Muscle of leg (tissue), 11 donors: ENCODE results near the gene ZNF827. TPM values are rescaled to one million over a fixed set of nuclear protein-coding genes. Genes with fewer than 3 reads are reported as not detected.

Experiments
- DNase-seq: peaks from one replicate; pipeline ENCODE4 v3.0.0; 2013
- H3K27ac ChIP-seq: one replicate; pipeline ENCODE4 v1.5.1; 2013; ENCODE audit warnings: mild to moderate bottlenecking, low read length, control low read depth
- H3K27me3 ChIP-seq: one replicate; pipeline ENCODE4 v1.6.1; 2013; ENCODE audit warnings: low read length; ENCODE audit not compliant: control insufficient read depth, insufficient read depth
- H3K36me3 ChIP-seq: one replicate; pipeline ENCODE4 v1.6.1; 2013; ENCODE audit warnings: low read length; ENCODE audit not compliant: control insufficient read depth, insufficient read depth
- H3K4me1 ChIP-seq: one replicate; pipeline ENCODE4 v1.6.1; 2013; ENCODE audit warnings: low read length; ENCODE audit not compliant: control insufficient read depth, insufficient read depth
- H3K4me3 ChIP-seq: one replicate; pipeline ENCODE4 v1.5.1; 2013; ENCODE audit warnings: low read length, control low read depth
- H3K9me3 ChIP-seq: replicated peaks from 2 replicates; pipeline ENCODE4 v1.6.1; 2013; ENCODE audit warnings: low read depth, low read length; ENCODE audit not compliant: control insufficient read depth
- WGBS: methylation state at CpG from one replicate; pipeline ENCODE4 v1.1.5; 2013; ENCODE audit warnings: missing lambda C conversion rate; ENCODE audit not compliant: insufficient coverage; 5-methylcytosine and 5-hydroxymethylcytosine counted together
- polyA plus RNA-seq, 8 donors: library from polyadenylated mRNA; unstranded; fragments of 120-200 nt; gene quantifications; one replicate each; pipeline versions ENCODE4 v1.2.1 to v1.2.3, GENCODE V29; 2013; ENCODE audit warnings: inconsistent platforms in 1 of 8, low replicate concordance in 1 of 8; ENCODE audit not compliant: insufficient read length in 8 of 8, insufficient read depth in 1 of 8
- total RNA-seq: library from RNA; stranded (reverse); fragments of 120-200 nt; gene quantifications from one replicate; pipeline ENCODE4 v1.2.4, GENCODE V29; 2013

Gene ZNF827
- total and polyA plus RNA-seq, 9 donors: 13.2 to 19.1 (median 16.2) TPM

- no CpG with 5 or more reads among the region's 3 CpGs for WGBS
- H3K4me1 ChIP-seq: peaks cover 6% of the 10 kb centered on the region
- peak; percentile 59 for DNase-seq
These were observed 130.5 kb downstream of the ZNF827 start for GRCh38 chr4:145808021-145808650.

DNA sequence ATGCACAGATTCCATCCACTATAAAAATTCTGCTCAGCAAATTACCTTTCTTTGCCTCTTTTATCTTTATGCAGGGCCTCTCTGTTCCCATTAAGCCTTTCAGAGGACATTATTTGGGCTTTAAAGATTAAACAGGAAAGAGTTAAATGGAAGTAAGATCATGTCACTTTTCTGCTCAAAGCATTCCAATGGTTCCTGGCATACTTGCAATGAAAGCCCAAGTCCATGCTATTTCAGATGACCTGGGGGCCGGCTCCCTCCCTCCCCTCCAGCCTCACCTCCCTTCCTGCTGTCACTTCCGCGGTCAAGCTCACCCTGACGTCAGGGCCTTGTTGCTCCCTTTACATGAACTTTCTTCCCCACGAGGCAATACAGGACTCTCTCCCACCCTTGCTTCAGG is 133.1 kb downstream of the ZNF827 start:
- Histone ChIP-seq H3K4me3 (no peak overlapping the region), H3K27ac (no peak overlapping the region), H3K36me3 (no peaks in the 10 kb centered on the region), H3K9me3 (peaks cover 6% of the 10 kb centered on the region), H3K4me1 (peaks cover 6% of the 10 kb centered on the region), H3K27me3 (no peaks in the 10 kb centered on the region)
- 61% methylated on average over 5 of the region's 5 CpGs for WGBS
- DNase-seq: no peak

More at GRCh38 chr4:145808021-145808650, 130.5 kb downstream of the ZNF827 start:
- Histone ChIP-seq H3K4me3 (no peak overlapping the region), H3K36me3 (peaks cover 9% of the 10 kb centered on the region), H3K9me3 (peaks cover 6% of the 10 kb centered on the region), H3K27me3 (no peaks in the 10 kb centered on the region), H3K27ac (peak overlapping the region; percentile 48)

DNA sequence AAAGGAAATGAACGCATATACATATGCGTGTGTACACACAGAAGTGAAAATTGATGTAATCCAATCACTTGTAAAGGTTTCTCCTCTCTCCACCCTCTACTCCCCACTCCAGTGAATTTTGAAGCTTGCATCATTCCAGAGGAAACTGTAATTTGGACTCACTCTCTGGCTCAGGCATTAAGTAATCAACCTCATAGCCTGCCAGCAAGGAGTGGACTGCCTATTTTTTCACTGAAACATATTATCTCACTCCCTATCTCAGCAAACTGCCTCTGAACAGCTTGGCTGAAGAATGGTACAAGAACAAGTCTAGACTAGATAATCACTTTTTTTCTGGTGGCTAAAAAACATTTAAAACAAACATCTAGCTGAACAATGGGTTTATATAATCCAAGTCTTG is 134.5 kb downstream of the ZNF827 start:
- peak; percentile 94 for DNase-seq
- Histone ChIP-seq H3K4me1 (peaks cover 6% of the 10 kb centered on the region), H3K9me3 (no peaks in the 10 kb centered on the region), H3K36me3 (no peaks in the 10 kb centered on the region), H3K4me3 (no peak overlapping the region), H3K27ac (peak overlapping the region; percentile 53), H3K27me3 (no peaks in the 10 kb centered on the region)
- no CpG with 5 or more reads among the region's 2 CpGs for WGBS

DNA sequence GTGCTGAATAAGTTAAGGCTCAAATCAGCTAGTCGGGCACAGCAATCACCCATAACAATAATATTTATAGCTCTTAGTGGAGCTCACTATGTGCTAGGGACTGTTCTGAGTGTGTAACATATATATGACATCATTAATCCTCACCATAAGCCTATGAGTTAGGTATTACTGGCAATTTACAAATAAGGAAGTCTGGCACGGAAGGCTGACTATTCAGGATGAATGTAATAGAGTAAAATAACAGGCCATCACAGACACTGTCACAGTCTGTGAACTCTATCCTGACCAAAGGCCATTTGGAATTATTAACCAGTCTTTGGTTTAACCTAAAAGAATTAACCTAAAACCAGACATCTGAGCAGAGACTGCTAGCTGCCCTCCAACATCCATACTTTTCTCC is 139.4 kb downstream of the ZNF827 start:
- no peaks in the 10 kb centered on the region for H3K36me3 ChIP-seq
- no peak for DNase-seq
- no peaks in the 10 kb centered on the region for H3K9me3 ChIP-seq
- WGBS: no CpG with 5 or more reads among the region's 2 CpGs
- no peaks in the 10 kb centered on the region for H3K27me3 ChIP-seq
- no peak overlapping the region for H3K27ac ChIP-seq
- peaks cover 2% of the 10 kb centered on the region for H3K4me1 ChIP-seq
- no peak overlapping the region for H3K4me3 ChIP-seq

GRCh38 chr4:145797278-145797677 is 141.3 kb downstream of the ZNF827 start:
- H3K36me3 ChIP-seq: no peaks in the 10 kb centered on the region
- no peaks in the 10 kb centered on the region for H3K4me1 ChIP-seq
- no peaks in the 10 kb centered on the region for H3K27me3 ChIP-seq
- H3K4me3 ChIP-seq: no peak overlapping the region
- no peak overlapping the region for H3K27ac ChIP-seq
- H3K9me3 ChIP-seq: no peaks in the 10 kb centered on the region
- DNase-seq: no peak

GRCh38 chr4:145796346-145796745 is 142.3 kb downstream of the ZNF827 start:
- H3K27ac ChIP-seq: no peak overlapping the region

GRCh38 chr4:145795521-145795920 is 143.1 kb downstream of the ZNF827 start:
- Histone ChIP-seq H3K4me1 (no peaks in the 10 kb centered on the region), H3K4me3 (no peak overlapping the region), H3K36me3 (no peaks in the 10 kb centered on the region), H3K27ac (no peak overlapping the region), H3K9me3 (no peaks in the 10 kb centered on the region), H3K27me3 (no peaks in the 10 kb centered on the region)
- no peak for DNase-seq
- WGBS: no CpG with 5 or more reads among the region's 4 CpGs

More at GRCh38 chr4:145796346-145796745, 142.3 kb downstream of the ZNF827 start:
- 90% methylated on average over 2 of the region's 4 CpGs for WGBS
- H3K4me1 ChIP-seq: no peaks in the 10 kb centered on the region
- H3K4me3 ChIP-seq: no peak overlapping the region
- DNase-seq: no peak
- H3K27me3 ChIP-seq: no peaks in the 10 kb centered on the region
- no peaks in the 10 kb centered on the region for H3K9me3 ChIP-seq
- H3K36me3 ChIP-seq: no peaks in the 10 kb centered on the region

DNA sequence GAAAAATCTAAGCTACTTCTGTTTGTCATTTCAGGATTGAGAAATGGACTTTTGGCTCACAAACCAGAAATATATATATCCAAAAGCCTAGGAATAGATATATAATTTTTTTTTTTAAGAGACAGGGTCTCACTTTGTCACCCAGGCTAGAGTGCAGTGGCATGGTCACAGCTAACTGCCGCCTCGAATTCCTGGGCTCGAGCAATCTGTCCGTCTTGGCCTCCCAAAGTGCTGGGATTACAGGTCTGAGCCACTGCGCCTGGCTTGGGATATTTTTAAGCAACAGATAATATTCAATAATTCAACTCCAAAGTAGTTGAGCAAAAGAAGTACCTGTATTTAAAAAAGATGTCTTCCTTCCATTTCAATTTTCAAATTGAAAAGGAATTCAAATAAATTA is 146.2 kb downstream of the ZNF827 start:
- Histone ChIP-seq H3K4me3 (no peak overlapping the region), H3K36me3 (no peaks in the 10 kb centered on the region), H3K9me3 (no peaks in the 10 kb centered on the region), H3K4me1 (no peaks in the 10 kb centered on the region), H3K27me3 (no peaks in the 10 kb centered on the region), H3K27ac (no peak overlapping the region)
- DNase-seq: no peak
- 92% methylated on average over 4 of the region's 5 CpGs for WGBS

GRCh38 chr4:145791988-145792387 is 146.6 kb downstream of the ZNF827 start:
- no CpG with 5 or more reads among the region's 2 CpGs for WGBS
- Histone ChIP-seq H3K4me3 (no peak overlapping the region), H3K9me3 (no peaks in the 10 kb centered on the region), H3K27ac (no peak overlapping the region), H3K36me3 (no peaks in the 10 kb centered on the region), H3K27me3 (no peaks in the 10 kb centered on the region), H3K4me1 (no peaks in the 10 kb centered on the region)
- no peak for DNase-seq

DNA sequence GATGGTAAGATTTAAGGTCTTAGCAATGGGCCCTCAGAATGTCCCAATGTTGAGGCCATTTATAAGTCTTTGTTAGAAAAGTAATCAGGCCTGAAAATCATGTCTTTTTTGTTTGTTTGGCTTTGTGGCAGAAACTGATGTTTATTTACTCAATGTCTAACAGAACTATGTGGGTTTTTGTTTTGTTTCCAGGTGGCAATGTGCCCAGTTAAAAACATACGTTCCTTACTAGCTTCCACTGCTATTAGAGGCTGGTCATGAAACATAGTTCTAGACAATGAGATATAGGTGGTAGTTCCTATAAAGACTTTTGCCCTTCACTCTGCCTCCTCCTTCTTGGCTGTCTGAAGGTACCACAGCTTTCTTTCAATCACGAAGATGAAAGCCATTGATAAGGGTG is 149.9 kb downstream of the ZNF827 start:
- no peaks in the 10 kb centered on the region for H3K36me3 ChIP-seq
- DNase-seq: no peak
- no peaks in the 10 kb centered on the region for H3K27me3 ChIP-seq
- H3K4me1 ChIP-seq: peaks cover 10% of the 10 kb centered on the region
- no CpG with 5 or more reads among the region's 2 CpGs for WGBS
- H3K9me3 ChIP-seq: no peaks in the 10 kb centered on the region
- no peak overlapping the region for H3K4me3 ChIP-seq
- no peak overlapping the region for H3K27ac ChIP-seq

- Histone ChIP-seq H3K4me1 (peaks cover 10% of the 10 kb centered on the region), H3K27me3 (no peaks in the 10 kb centered on the region), H3K27ac (peak overlapping the region; percentile 15), H3K9me3 (peaks cover 2% of the 10 kb centered on the region), H3K4me3 (no peak overlapping the region), H3K36me3 (peaks cover 2% of the 10 kb centered on the region)
- WGBS: 51% methylated on average over 2 of the region's 5 CpGs
- DNase-seq: no peak
These were observed 151.8 kb downstream of the ZNF827 start for GRCh38 chr4:145786830-145787229.
